ENCODE data around the gene TLR8. TPM values are rescaled to one million over a fixed set of nuclear protein-coding genes. Genes with fewer than 3 reads are reported as not detected.

TLR8 gene
- total and polyA plus RNA-seq, 11 donors = 0.04 to 9.7 (median 0.52) TPM

DNA sequence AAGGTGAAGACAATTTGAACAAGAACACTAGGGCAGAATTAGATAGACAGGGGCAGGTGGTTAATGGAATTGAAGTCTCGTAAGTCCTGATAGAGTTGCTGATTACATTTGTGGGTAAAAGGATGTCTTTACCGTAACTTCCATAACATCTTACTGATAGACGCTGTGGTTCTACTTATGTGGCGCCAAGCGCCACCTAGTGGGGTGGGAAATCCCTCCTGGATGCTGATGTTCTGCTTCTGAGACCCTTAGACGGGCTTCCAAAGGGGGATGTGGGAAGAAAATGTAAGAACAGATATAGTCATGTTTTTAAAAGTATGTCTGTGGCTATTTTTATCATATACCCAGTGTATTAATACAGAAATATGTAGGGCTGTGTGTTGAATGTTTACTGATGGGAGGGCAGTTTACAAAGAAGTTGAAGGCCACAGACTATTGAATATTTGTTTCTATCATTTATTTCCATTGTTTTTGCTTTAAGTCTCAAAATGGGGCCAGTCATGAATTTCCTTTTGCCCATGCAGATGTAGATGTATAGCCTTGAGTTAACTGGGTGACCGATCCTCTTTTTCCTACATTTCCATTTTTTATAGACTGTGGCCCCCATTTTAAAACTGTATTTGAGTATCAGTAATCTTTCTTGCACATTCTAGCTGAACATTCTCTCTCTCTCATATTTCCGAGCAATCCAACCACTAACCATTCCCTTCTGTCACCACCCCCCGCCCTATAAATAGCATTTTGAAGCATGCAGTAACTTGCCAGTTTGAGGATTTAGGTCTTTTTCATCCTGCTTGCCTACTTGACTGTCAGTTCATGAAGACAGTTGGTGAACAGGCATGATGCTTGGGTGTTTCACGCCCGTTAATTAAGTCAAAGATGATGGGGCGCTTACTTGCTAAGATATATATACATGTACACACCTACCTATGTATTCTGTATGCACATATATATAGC lies 12.1 kb upstream of the TLR8 start:
- no peaks in the 10 kb centered on the region for H3K27me3 ChIP-seq
- peaks cover 0 to 18% (median 0%) of the 10 kb centered on the region in 12 donors for H3K4me1 ChIP-seq
- no peak for ATAC-seq
- intact Hi-C loops (cut with DNase I) = loop anchor here (5.0 to 10.0 kb wide), 3 partner anchors 77 to 82 kb away; no protein-coding TSS in a partner anchor
- no peak overlapping the region for H3K27ac ChIP-seq
- no peak overlapping the region for H3K4me3 ChIP-seq
- TF ChIP-seq POLR2A (IDR thresholded peaks at IDR 0.05) (no peak), CTCF (IDR thresholded peaks at IDR 0.05) (peak; percentile 10 to 55 (median 46))
- H3K36me3 ChIP-seq = no peaks in the 10 kb centered on the region
- peak in 1 of 5 donors; percentile 32 for DNase-seq
- H3K9me3 ChIP-seq = no peaks in the 10 kb centered on the region
- WGBS, 4 donors = 58 to 63% (median 61%) methylated on average over 12 of the region's 12 CpGs

DNA sequence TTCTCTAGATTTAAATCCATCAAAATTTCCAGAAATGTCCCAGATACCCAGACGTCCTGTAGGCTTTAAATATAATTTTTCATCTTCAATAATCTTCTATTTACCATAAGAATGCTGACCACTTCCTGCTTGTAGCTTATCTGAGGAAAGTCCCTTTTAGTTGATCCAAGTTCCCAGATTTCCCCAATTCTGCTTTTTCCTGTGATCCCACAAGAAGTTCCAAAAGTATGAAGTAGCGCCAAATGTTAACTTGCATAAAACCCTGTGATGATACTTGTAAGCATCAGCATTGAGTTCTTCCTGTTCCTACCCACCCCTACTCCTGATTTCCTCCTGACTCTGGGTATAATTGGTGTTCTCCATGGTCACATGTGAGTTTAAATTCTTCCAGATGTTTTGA lies 10.6 kb upstream of the TLR8 start:
- Histone ChIP-seq H3K4me1 (peaks cover 0 to 10% (median 0%) of the 10 kb centered on the region in 12 donors), H3K4me3 (no peak overlapping the region), H3K9me3 (no peaks in the 10 kb centered on the region), H3K27me3 (peaks cover 0 to 3% (median 0%) of the 10 kb centered on the region in 9 donors), H3K27ac (no peak overlapping the region), H3K36me3 (no peaks in the 10 kb centered on the region)
- WGBS, 4 donors = 46 to 62% (median 49%) methylated on average over 2 of the region's 2 CpGs
- intact Hi-C loops (cut with DNase I) = loop anchor here in 7 of 10 donors (5.0 to 10.0 kb wide), 3 partner anchors 79 to 84 kb away; no protein-coding TSS in a partner anchor
- ATAC-seq = no peak
- DNase-seq = no peak
- no peak for TF ChIP-seq CTCF (IDR thresholded peaks at IDR 0.05)

DNA sequence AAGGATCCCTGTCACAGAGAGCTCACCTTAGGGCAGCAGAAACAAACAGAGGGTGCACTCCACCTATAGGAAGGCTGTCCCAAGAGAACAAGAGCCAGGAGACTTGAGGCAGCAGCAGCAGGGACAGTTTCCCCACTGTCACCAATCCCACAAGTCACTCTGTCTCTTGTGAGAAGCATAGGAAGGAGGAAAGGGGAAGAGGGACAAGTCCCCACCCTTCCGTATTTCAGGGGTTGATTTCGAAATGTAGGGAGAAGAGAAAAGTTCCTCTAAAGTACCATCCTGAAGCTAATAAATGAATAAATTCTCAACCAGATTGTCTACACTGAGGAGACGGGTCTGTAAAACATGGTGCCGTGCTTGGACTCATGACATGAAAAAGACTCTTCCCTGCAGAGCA lies 9.5 kb upstream of the TLR8 start:
- no peaks in the 10 kb centered on the region for H3K36me3 ChIP-seq
- no peak for TF ChIP-seq CTCF (IDR thresholded peaks at IDR 0.05)
- no peak for TF ChIP-seq POLR2A (IDR thresholded peaks at IDR 0.05)
- intact Hi-C loops (cut with DNase I) = loop anchor here in 7 of 10 donors (5.0 to 10.0 kb wide), 3 partner anchors 80 to 85 kb away; no protein-coding TSS in a partner anchor
- peaks cover 0 to 14% (median 0%) of the 10 kb centered on the region in 12 donors for H3K4me1 ChIP-seq
- H3K4me3 ChIP-seq = no peak overlapping the region
- peaks cover 0 to 3% (median 0%) of the 10 kb centered on the region in 9 donors for H3K27me3 ChIP-seq
- no peak for DNase-seq
- ATAC-seq = no peak
- no peak overlapping the region for H3K27ac ChIP-seq
- H3K9me3 ChIP-seq = no peaks in the 10 kb centered on the region
- 73 to 89% (median 85%) methylated on average over 4 of the region's 4 CpGs for WGBS, 4 donors

GRCh38 chrX:12898073-12898472 lies 8.3 kb upstream of the TLR8 start:
- TF ChIP-seq POLR2A (IDR thresholded peaks at IDR 0.05) (no peak), CTCF (IDR thresholded peaks at IDR 0.05) (no peak)

More at GRCh38 chrX:12898073-12898472, 8.3 kb upstream of the TLR8 start:
- Histone ChIP-seq H3K4me1 (peaks cover 0 to 8% (median 0%) of the 10 kb centered on the region in 12 donors), H3K36me3 (no peaks in the 10 kb centered on the region), H3K27me3 (peaks cover 0 to 3% (median 0%) of the 10 kb centered on the region in 9 donors), H3K4me3 (no peak overlapping the region), H3K9me3 (no peaks in the 10 kb centered on the region), H3K27ac (no peak overlapping the region)
- DNase-seq (no peak), ATAC-seq (no peak)
- 85 to 96% (median 91%) methylated on average over 5 of the region's 5 CpGs for WGBS, 4 donors
- intact Hi-C loops (cut with DNase I) = loop anchor here in 7 of 10 donors (5.0 to 10.0 kb wide), 3 partner anchors 81 to 86 kb away; no protein-coding TSS in a partner anchor

All from heart left ventricle (tissue), 16 donors.